Kidney epithelial cell (primary cell): ENCODE data around the gene OCA2. TPM values are rescaled to one million over a fixed set of nuclear protein-coding genes. Genes with fewer than 3 reads are reported as not detected.

ENCODE experiments used
- DNase-seq: peaks from one replicate; pipeline ENCODE4 v3.0.0-alpha.2; 2010; ENCODE audit warnings: low read depth
- H3K27me3 ChIP-seq: 2 replicates; pipeline ENCODE4 v1.6.0; 2011; ENCODE audit warnings: low read length; ENCODE audit not compliant: control insufficient read depth, insufficient read depth
- H3K36me3 ChIP-seq: 2 replicates; pipeline ENCODE4 v1.5.1; 2011; ENCODE audit warnings: low read length; ENCODE audit not compliant: control insufficient read depth, insufficient read depth
- H3K4me3 ChIP-seq: 2 replicates; pipeline ENCODE4 v1.5.1; 2011; ENCODE audit warnings: low read depth, mild to moderate bottlenecking, control low read depth, low read length
- total RNA-seq: library from RNA; depleted of rRNA; stranded (reverse); fragments of >200 nt; gene quantifications from 2 replicates; pipeline ENCODE4 v1.2.3, GENCODE V29; 2015
- TF ChIP-seq, protein P1 (sequence below): IDR thresholded peaks from 2 replicates; pipeline ENCODE4 v1.5.1; 2011; ENCODE audit warnings: mild to moderate bottlenecking, moderate library complexity, low read length, control low read depth, inconsistent platforms; ENCODE audit not compliant: insufficient read depth, poor library complexity, severe bottlenecking

Gene OCA2
- total RNA-seq, 1 donor from 2014 or later, result 0.29 TPM

DNA sequence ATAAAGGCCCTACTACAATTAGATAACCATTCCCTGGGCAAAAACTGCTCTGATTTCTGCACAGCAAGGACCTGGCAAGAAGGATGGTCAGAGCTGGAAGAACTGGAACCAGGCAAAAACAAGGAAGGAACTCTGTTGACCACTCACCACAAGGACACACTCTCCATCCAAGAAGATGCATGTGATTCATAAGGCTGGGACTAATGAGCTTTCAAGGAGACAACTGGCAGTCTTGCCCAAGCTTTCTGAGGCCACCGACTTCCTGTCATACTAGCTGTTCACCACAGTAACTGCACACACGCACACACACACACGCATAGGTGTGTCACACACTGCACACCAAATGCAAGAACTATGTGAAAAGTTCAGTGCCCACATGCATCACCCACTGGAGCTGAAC, 256.6 kb downstream of the OCA2 start:
- Histone ChIP-seq H3K36me3 (no peaks in the 10 kb centered on the region), H3K27me3 (no peaks in the 10 kb centered on the region), H3K4me3 (no peak overlapping the region)
- TF ChIP-seq, protein P1, sequence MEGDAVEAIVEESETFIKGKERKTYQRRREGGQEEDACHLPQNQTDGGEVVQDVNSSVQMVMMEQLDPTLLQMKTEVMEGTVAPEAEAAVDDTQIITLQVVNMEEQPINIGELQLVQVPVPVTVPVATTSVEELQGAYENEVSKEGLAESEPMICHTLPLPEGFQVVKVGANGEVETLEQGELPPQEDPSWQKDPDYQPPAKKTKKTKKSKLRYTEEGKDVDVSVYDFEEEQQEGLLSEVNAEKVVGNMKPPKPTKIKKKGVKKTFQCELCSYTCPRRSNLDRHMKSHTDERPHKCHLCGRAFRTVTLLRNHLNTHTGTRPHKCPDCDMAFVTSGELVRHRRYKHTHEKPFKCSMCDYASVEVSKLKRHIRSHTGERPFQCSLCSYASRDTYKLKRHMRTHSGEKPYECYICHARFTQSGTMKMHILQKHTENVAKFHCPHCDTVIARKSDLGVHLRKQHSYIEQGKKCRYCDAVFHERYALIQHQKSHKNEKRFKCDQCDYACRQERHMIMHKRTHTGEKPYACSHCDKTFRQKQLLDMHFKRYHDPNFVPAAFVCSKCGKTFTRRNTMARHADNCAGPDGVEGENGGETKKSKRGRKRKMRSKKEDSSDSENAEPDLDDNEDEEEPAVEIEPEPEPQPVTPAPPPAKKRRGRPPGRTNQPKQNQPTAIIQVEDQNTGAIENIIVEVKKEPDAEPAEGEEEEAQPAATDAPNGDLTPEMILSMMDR, result no peak
- no peak for DNase-seq

DNA sequence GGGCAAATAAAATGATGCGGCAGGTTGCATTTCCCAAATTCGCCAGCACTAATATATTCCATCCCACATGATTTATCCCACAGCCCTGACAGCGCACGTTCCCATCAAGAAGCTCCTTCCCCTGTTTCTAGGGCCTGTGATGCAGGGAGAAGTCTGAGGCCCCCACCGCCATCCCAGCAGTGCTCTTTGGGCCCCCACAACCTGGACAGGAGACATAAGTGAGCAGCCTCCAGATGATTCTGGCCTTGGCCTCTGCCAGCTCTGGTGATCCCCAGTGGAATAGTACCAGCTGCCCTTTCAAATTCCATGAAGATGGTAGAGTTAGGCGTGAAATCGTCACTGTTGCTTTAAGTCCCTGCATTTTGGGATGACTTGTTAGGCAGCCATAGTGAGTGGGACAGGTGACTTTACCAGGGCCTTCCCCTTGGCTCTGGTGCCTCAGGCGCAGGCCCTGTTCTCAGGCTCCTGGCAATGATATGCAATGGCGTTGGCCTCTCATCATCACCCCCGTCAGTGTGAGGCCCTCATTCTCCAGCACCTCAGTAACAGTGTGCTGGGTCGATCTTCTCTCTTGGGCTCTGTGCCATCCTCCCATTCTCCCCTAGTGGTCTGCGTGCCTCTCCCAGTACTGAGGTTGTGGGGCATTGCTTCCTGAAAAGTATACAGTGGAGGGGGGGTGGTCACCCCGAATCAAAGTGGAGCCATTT, 263.7 kb downstream of the OCA2 start:
- Histone ChIP-seq H3K36me3 (no peaks in the 10 kb centered on the region), H3K27me3 (no peaks in the 10 kb centered on the region), H3K4me3 (no peak overlapping the region)
- TF ChIP-seq, protein P1, result no peak
- no peak for DNase-seq

DNA sequence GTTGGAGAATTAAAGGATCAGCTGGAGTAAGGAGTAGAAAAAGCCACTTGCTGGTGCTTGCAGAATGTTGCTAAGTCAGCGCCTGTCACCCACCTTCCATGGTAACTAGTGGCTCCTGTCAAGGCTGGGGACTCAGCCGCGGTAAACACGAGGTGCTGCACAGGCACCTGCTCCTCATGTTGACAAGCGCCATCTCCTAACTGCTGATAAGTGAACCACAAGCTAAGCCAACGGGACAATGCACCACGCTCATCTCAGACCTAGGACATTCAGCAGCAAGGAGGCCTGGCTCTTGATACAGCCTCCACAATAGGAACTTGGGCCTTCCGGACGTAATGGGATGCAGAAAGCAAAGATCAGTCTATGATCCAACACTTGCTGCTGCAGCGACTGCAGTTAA, 264.4 kb downstream of the OCA2 start:
- no peak for DNase-seq
- no peak overlapping the region for H3K4me3 ChIP-seq
- TF ChIP-seq, protein P1, result no peak
- H3K27me3 ChIP-seq, result no peaks in the 10 kb centered on the region
- H3K36me3 ChIP-seq, result no peaks in the 10 kb centered on the region

DNA sequence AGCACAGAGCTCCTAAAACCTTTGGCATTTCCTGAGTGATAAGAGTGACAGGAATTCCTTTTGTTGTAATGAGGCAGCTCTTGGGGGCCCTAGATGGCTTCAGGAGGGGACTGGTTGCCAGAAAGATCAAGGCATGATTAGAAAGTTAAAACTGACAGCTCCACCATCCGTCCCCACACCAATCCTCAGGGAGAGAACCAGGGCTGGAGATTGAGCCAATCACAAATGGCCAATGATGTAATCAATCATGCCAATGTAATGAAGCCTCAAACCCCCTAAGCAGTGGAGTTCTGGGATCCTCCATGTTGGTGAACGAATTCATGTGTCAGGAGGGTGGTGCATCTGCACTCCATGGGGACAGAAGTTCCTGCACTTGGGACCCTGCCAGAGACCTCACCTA, 265.1 kb downstream of the OCA2 start:
- no peaks in the 10 kb centered on the region for H3K27me3 ChIP-seq
- no peak overlapping the region for H3K4me3 ChIP-seq
- H3K36me3 ChIP-seq, result no peaks in the 10 kb centered on the region
- TF ChIP-seq, protein P1, result no peak
- DNase-seq, result no peak

DNA sequence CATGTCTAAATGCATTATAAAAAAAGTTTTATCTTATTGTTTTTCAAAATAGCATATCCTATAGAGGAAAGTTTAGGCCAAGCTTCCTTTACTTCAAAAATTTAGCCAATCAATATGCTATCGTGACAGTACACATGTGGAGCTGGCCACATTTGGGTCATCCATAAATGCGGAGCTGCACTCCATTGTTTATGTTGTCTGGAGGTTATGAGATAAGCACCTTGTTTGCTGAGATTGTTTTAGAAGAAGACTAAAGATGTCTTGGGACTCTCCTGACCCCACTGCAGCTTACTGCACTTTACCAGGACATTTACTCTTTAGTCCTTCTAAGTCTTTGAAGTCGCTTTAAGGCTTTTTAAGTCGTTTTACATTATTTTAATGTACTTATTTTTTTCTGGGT, 265.9 kb downstream of the OCA2 start:
- H3K27me3 ChIP-seq, result no peaks in the 10 kb centered on the region
- no peak overlapping the region for H3K4me3 ChIP-seq
- no peaks in the 10 kb centered on the region for H3K36me3 ChIP-seq
- no peak for DNase-seq
- TF ChIP-seq, protein P1, result no peak

DNA sequence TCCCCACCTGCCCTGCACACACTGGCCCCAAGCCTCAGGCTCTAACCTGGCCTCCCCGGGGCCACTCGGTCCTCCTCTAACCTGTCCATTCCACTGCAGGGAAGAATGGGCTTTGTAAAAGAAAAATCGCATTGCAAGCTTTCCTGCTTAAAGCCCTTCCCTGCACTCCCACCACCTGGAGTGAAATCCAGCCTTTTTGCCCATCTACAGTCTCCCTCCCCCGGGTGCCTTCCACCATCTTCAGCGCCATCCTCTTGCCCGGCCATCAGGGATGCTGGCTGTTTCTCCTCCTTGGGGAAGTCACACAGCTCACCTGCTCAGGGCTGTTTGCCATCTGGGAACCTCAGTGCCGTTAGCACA, 266.9 kb downstream of the OCA2 start:
- Histone ChIP-seq H3K27me3 (no peaks in the 10 kb centered on the region), H3K4me3 (no peak overlapping the region), H3K36me3 (no peaks in the 10 kb centered on the region)
- TF ChIP-seq, protein P1, result no peak
- DNase-seq, result no peak
